A673 (cell line): ENCODE measurements around the gene IFNE. TPM values are rescaled to one million over a fixed set of nuclear protein-coding genes. Genes with fewer than 3 reads are reported as not detected.

ENCODE experiments used
- BruUV-seq: library from RNA; stranded (reverse); fragments of 400-500 nt; replicated peaks from 2 replicates; lab custom pipeline; 2021; lab: Mats Ljungman, UMichigan
- CTCF ChIA-PET: fragments of 300-600 bp; sonication (Branson Sonifier 250); formaldehyde crosslinking; loops from one replicate; lab custom pipeline; 2022; ENCODE audit warnings: antibody characterized with exemption; lab: Charles Lee
- POLR2A ChIA-PET: fragments of 300-600 bp; sonication (Branson Sonifier 250); formaldehyde crosslinking; loops from one replicate; lab custom pipeline; 2022; ENCODE audit warnings: antibody characterized with exemption; ENCODE audit not compliant: low non-redundant PET; lab: Charles Lee
- DNase-seq: peaks from one replicate; pipeline ENCODE4 v3.0.0-alpha.2; 2015; ENCODE audit warnings: low spot score
- H3K27ac ChIP-seq: fragments of 200-600 bp; sonication (generic); 2 replicates; pipeline ENCODE4 v1.5.1; 2016; ENCODE audit warnings: mixed run types, low read depth, mild to moderate bottlenecking, mixed read lengths, antibody characterized with exemption, low read length; ENCODE audit not compliant: poor library complexity, severe bottlenecking
- H3K27me3 ChIP-seq: fragments of 200-600 bp; sonication (generic); replicated peaks from 2 replicates; pipeline ENCODE4 v1.6.1; 2017; ENCODE audit warnings: mixed run types, low read depth, mild to moderate bottlenecking, mixed read lengths, antibody characterized with exemption, low read length; ENCODE audit not compliant: insufficient read depth, poor library complexity
- H3K36me3 ChIP-seq: fragments of 200-600 bp; sonication (generic); 2 replicates; pipeline ENCODE4 v1.6.1; 2016; ENCODE audit warnings: mixed run types, mild to moderate bottlenecking, mixed read lengths, antibody characterized with exemption, low read length; ENCODE audit not compliant: insufficient read depth, poor library complexity, severe bottlenecking
- H3K4me1 ChIP-seq: fragments of 200-600 bp; sonication (generic); 2 replicates; pipeline ENCODE4 v1.6.1; 2017; ENCODE audit warnings: mixed run types, mild to moderate bottlenecking, mixed read lengths, antibody characterized with exemption, low read length; ENCODE audit not compliant: insufficient read depth, poor library complexity, severe bottlenecking
- H3K4me3 ChIP-seq: fragments of 200-600 bp; sonication (generic); 2 replicates; pipeline ENCODE4 v1.5.1; 2016; ENCODE audit warnings: low read depth, mixed run types, mild to moderate bottlenecking, mixed read lengths, low read length; ENCODE audit not compliant: poor library complexity, severe bottlenecking
- H3K9me3 ChIP-seq: fragments of 200-600 bp; sonication (generic); 2 replicates; pipeline ENCODE4 v1.6.1; 2016; ENCODE audit warnings: mixed run types, low read depth, mild to moderate bottlenecking, mixed read lengths, antibody characterized with exemption, low read length; ENCODE audit not compliant: poor library complexity, severe bottlenecking
- CTCF ChIP-seq: fragments of 300-800, 200-600 bp; sonication (generic); conservative IDR thresholded peaks from 2 replicates; pipeline ENCODE4 v1.5.1; 2017; ENCODE audit warnings: low read depth, mild to moderate bottlenecking, antibody characterized with exemption, low read length, moderate library complexity, mixed read lengths
- EZH2 ChIP-seq: fragments of 200-600 bp; sonication (generic); IDR thresholded peaks from 2 replicates; pipeline ENCODE4 v1.6.1; 2017; ENCODE audit warnings: borderline replicate concordance, low read depth, mild to moderate bottlenecking, mixed read lengths, antibody characterized with exemption, low read length; ENCODE audit not compliant: poor library complexity, severe bottlenecking
- intact Hi-C: fragments of 100-400 bp; cut with micrococcal nuclease; formaldehyde crosslinking; loops from one replicate; pipeline ENCODE4 v1.10.0; 2022; ENCODE audit not compliant: unreplicated experiment
- total RNA-seq: library from RNA; stranded (reverse); gene quantifications from 2 replicates; pipeline ENCODE4 v1.2.3, GENCODE V29; 2021

The IFNE gene
- total RNA-seq, 1 experiment from 2014 or later, result not detected

- no TSS peak for BruUV-seq
Measured at GRCh38 chr9:21505425-21506179, 23.5 kb upstream of the IFNE start.

GRCh38 chr9:21504894-21505293, 22.8 kb upstream of the IFNE start:
- POLR2A ChIA-PET, result no interaction called here
- no peak for TF ChIP-seq EZH2
- H3K4me3 ChIP-seq, result no peak overlapping the region

More at GRCh38 chr9:21505425-21506179, 23.5 kb upstream of the IFNE start:
- no peak overlapping the region for H3K27ac ChIP-seq
- H3K9me3 ChIP-seq, result no peaks in the 10 kb centered on the region
- H3K4me3 ChIP-seq, result no peak overlapping the region
- H3K4me1 ChIP-seq, result no peaks in the 10 kb centered on the region
- no peaks in the 10 kb centered on the region for H3K36me3 ChIP-seq
- intact Hi-C loops, result no loop called here
- TF ChIP-seq EZH2 (no peak), CTCF (no peak)
- ChIA-PET CTCF (no interaction called here), POLR2A (no interaction called here)
- DNase-seq, result no peak
- H3K27me3 ChIP-seq, result peaks cover 9% of the 10 kb centered on the region

GRCh38 chr9:21504113-21504512, 22.0 kb upstream of the IFNE start:
- intact Hi-C loops, result no loop called here
- H3K4me3 ChIP-seq, result no peak overlapping the region
- no peaks in the 10 kb centered on the region for H3K9me3 ChIP-seq
- H3K4me1 ChIP-seq, result no peaks in the 10 kb centered on the region
- no peaks in the 10 kb centered on the region for H3K36me3 ChIP-seq
- POLR2A ChIA-PET, result no interaction called here
- BruUV-seq, result no TSS peak
- DNase-seq, result no peak
- CTCF ChIA-PET, result no interaction called here
- TF ChIP-seq EZH2, result no peak
- TF ChIP-seq CTCF, result no peak
- no peak overlapping the region for H3K27ac ChIP-seq
- peaks cover 9% of the 10 kb centered on the region for H3K27me3 ChIP-seq

More at GRCh38 chr9:21504894-21505293, 22.8 kb upstream of the IFNE start:
- H3K27me3 ChIP-seq, result peaks cover 9% of the 10 kb centered on the region
- H3K27ac ChIP-seq, result no peak overlapping the region
- H3K36me3 ChIP-seq, result no peaks in the 10 kb centered on the region
- CTCF ChIA-PET, result no interaction called here
- H3K9me3 ChIP-seq, result no peaks in the 10 kb centered on the region
- H3K4me1 ChIP-seq, result no peaks in the 10 kb centered on the region
- BruUV-seq, result no TSS peak
- intact Hi-C loops, result no loop called here
- no peak for DNase-seq

GRCh38 chr9:21502586-21502985, 20.5 kb upstream of the IFNE start:
- DNase-seq, result no peak
- POLR2A ChIA-PET, result no interaction called here
- no peak overlapping the region for H3K27ac ChIP-seq
- no peaks in the 10 kb centered on the region for H3K36me3 ChIP-seq
- BruUV-seq, result no TSS peak
- CTCF ChIA-PET, result no interaction called here
- TF ChIP-seq EZH2 (no peak), CTCF (no peak)
- intact Hi-C loops, result no loop called here
- H3K27me3 ChIP-seq, result peaks cover 9% of the 10 kb centered on the region
- H3K9me3 ChIP-seq, result no peaks in the 10 kb centered on the region
- no peak overlapping the region for H3K4me3 ChIP-seq
- no peaks in the 10 kb centered on the region for H3K4me1 ChIP-seq
